ENCODE measurements around the gene HAGHL.

HAGHL gene

DNA sequence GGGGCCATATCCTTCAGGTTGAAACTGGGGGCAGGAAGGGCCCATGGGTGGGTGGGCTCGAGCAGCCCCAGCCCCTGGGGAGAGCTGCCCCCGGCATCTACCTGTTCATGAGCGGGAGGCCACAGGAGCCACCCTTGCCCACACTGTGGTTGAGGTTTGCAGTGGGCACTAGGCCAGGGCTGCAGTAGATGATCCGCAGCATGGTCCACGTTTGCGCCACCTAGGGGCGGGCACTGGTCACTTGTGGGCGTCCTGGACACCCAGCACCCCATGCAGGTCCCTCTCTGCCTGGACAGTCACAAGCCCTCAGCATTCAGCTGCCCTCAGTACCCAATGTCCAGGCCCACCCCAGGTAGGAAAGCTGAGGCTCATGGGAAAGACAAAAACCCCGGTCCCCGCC is 40.9 kb upstream of the HAGHL start:
- Histone ChIP-seq H3K9ac (ENCODE audit: low read length) (no peak overlapping the region), H3K4me1 (ENCODE audit: insufficient read depth, low read length, severe bottlenecking) (peaks cover 58% of the 10 kb centered on the region), H3K79me2 (ENCODE audit: insufficient read depth, low read length) (0 out of 2 replicates have a peak, but pooled peaks cover 5% of the 10 kb centered on the region)

DNA sequence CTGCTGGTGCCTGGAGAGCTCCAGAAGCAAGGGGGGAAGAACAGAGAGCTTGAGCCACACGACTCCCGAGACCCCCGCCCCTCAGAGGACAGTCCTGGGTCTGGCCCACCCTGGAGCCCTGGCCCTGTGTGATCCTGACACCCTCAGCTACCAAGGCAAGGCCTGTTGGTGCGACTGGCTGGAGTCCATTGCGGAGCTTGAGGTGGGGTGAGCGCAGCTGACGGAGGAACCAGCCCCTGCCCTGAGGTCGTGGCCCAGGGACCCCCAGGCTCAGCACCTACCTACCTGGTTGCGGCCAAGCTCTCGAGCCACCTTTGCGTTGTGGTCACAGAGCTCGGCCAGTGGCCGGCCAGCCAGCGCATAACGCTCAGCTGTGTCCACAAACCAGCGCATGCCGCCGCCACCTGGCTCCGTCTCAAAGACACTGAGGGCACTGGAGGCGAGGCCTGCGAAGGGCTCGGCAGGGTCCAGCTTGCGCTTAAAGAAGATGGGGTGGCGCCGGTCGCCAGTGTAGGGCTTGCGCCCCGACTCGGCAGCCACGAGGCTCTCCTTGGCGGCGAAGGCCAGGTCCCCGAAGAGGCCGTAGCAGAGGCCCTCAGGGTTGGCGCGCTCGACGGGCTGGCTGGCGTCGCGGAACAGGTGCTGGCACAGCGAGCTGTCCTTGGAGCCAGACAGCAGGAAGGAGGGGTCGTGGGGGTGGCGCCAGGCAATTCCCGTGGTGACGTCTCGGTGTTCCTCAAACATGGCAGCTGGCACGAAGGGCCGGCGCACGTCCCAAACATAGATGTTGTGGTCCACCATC is 40.2 kb upstream of the HAGHL start:
- no peak overlapping the region for H3K27ac ChIP-seq (ENCODE audit: low read depth, low read length, poor library complexity, severe bottlenecking)
- H3K36me3 ChIP-seq (ENCODE audit: insufficient read depth, low read length): peaks cover 32% of the 10 kb centered on the region
- H3K79me2 ChIP-seq (ENCODE audit: insufficient read depth, low read length): 0 out of 2 replicates have a peak, but pooled peaks cover under 1% of the 10 kb centered on the region
- no peak overlapping the region for H3K9ac ChIP-seq (ENCODE audit: low read length)
- TF ChIP-seq, protein P1, sequence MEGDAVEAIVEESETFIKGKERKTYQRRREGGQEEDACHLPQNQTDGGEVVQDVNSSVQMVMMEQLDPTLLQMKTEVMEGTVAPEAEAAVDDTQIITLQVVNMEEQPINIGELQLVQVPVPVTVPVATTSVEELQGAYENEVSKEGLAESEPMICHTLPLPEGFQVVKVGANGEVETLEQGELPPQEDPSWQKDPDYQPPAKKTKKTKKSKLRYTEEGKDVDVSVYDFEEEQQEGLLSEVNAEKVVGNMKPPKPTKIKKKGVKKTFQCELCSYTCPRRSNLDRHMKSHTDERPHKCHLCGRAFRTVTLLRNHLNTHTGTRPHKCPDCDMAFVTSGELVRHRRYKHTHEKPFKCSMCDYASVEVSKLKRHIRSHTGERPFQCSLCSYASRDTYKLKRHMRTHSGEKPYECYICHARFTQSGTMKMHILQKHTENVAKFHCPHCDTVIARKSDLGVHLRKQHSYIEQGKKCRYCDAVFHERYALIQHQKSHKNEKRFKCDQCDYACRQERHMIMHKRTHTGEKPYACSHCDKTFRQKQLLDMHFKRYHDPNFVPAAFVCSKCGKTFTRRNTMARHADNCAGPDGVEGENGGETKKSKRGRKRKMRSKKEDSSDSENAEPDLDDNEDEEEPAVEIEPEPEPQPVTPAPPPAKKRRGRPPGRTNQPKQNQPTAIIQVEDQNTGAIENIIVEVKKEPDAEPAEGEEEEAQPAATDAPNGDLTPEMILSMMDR (IDR thresholded peaks at IDR 0.05; ENCODE audit: low read length): no peak
- TF ChIP-seq EZH2 (IDR thresholded peaks at IDR 0.05; ENCODE audit: borderline replicate concordance, low read length): no peak
- H4K20me1 ChIP-seq (ENCODE audit: insufficient read depth, low read length): no peaks in the 10 kb centered on the region
- H3K9me2 ChIP-seq (ENCODE audit: low read depth, low read length): no peaks in the 10 kb centered on the region
- no peak overlapping the region for H2AFZ ChIP-seq (ENCODE audit: low read length)
- H3K9me3 ChIP-seq (ENCODE audit: low read length): no peaks in the 10 kb centered on the region
- no peak overlapping the region for H3K4me2 ChIP-seq (ENCODE audit: low read length)
- H3K4me3 ChIP-seq (ENCODE audit: low read depth, low read length, poor library complexity, severe bottlenecking): no peak overlapping the region
- H3K4me1 ChIP-seq (ENCODE audit: insufficient read depth, low read length, severe bottlenecking): peaks cover 51% of the 10 kb centered on the region
- H3F3A ChIP-seq (ENCODE audit: insufficient read depth, low read length): no peaks in the 10 kb centered on the region
- H3K27me3 ChIP-seq (ENCODE audit: insufficient read depth, low read length): no peaks in the 10 kb centered on the region

More for the DNA sequence above, 40.9 kb upstream of the HAGHL start:
- Histone ChIP-seq H3K27ac (ENCODE audit: low read depth, low read length, poor library complexity, severe bottlenecking) (no peak overlapping the region), H3K4me2 (ENCODE audit: low read length) (no peak overlapping the region), H3K9me2 (ENCODE audit: low read depth, low read length) (no peaks in the 10 kb centered on the region), H3K36me3 (ENCODE audit: insufficient read depth, low read length) (peaks cover 38% of the 10 kb centered on the region), H3K9me3 (ENCODE audit: low read length) (no peaks in the 10 kb centered on the region), H3F3A (ENCODE audit: insufficient read depth, low read length) (no peaks in the 10 kb centered on the region), H2AFZ (ENCODE audit: low read length) (no peak overlapping the region), H3K4me3 (ENCODE audit: low read depth, low read length, poor library complexity, severe bottlenecking) (no peak overlapping the region), H3K27me3 (ENCODE audit: insufficient read depth, low read length) (no peaks in the 10 kb centered on the region), H4K20me1 (ENCODE audit: insufficient read depth, low read length) (no peaks in the 10 kb centered on the region)
- TF ChIP-seq EZH2 (IDR thresholded peaks at IDR 0.05; ENCODE audit: borderline replicate concordance, low read length): no peak
- TF ChIP-seq, protein P1 (IDR thresholded peaks at IDR 0.05; ENCODE audit: low read length): peak; percentile 22; the same call in 1 of the 2 replicates

DNA sequence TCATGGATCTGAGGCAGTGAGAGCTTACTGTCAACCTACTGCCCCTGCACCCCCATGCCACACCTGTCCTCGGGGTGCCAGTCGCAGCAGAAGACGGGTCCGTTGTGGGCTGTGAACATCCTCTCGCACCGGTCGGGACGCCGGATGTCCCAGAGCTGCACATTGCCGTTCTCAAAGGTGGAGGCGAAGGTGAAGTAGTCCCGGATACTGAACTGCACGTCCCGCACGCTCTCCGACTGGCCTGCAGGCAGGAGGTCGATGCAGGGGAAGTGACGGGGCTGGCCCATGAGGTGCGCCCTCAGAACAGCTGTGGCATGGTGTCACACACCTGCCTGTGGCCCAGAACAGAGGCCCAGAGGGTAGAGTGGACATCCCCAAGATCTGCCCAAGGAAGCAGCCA is 39.4 kb upstream of the HAGHL start:
- no peaks in the 10 kb centered on the region for H3F3A ChIP-seq (ENCODE audit: insufficient read depth, low read length)
- H3K27me3 ChIP-seq (ENCODE audit: insufficient read depth, low read length): no peaks in the 10 kb centered on the region
- TF ChIP-seq, protein P1 (IDR thresholded peaks at IDR 0.05; ENCODE audit: low read length): no peak
- no peak for TF ChIP-seq EZH2 (IDR thresholded peaks at IDR 0.05; ENCODE audit: borderline replicate concordance, low read length)
- H4K20me1 ChIP-seq (ENCODE audit: insufficient read depth, low read length): no peaks in the 10 kb centered on the region
- no peak overlapping the region for H3K4me2 ChIP-seq (ENCODE audit: low read length)
- no peaks in the 10 kb centered on the region for H3K79me2 ChIP-seq (ENCODE audit: insufficient read depth, low read length)
- peaks cover 42% of the 10 kb centered on the region for H3K4me1 ChIP-seq (ENCODE audit: insufficient read depth, low read length, severe bottlenecking)
- H3K9ac ChIP-seq (ENCODE audit: low read length): no peak overlapping the region
- H3K9me2 ChIP-seq (ENCODE audit: low read depth, low read length): no peaks in the 10 kb centered on the region
- H3K36me3 ChIP-seq (ENCODE audit: insufficient read depth, low read length): peaks cover 24% of the 10 kb centered on the region
- no peaks in the 10 kb centered on the region for H3K9me3 ChIP-seq (ENCODE audit: low read length)
- H3K4me3 ChIP-seq (ENCODE audit: low read depth, low read length, poor library complexity, severe bottlenecking): no peak overlapping the region
- H3K27ac ChIP-seq (ENCODE audit: low read depth, low read length, poor library complexity, severe bottlenecking): no peak overlapping the region
- H2AFZ ChIP-seq (ENCODE audit: low read length): no peak overlapping the region

Measured in OCI-LY1 (cell line).